ENCODE data around the gene STEEP1. TPM values are rescaled to one million over a fixed set of nuclear protein-coding genes. Genes with fewer than 3 reads are reported as not detected.
A peak's percentile ranks its signal among the peaks of the same experiment; 100 is the strongest.

STEEP1 gene
- total RNA-seq, 4 donors from 2014 or later, result 20.2 to 26.0 (median 22.5) TPM

GRCh38 chrX:119605464-119606279 is 40.5 kb upstream of the STEEP1 start:
- ATAC-seq, result peak; percentile 53

GRCh38 chrX:119604766-119605463 is 39.7 kb upstream of the STEEP1 start:
- H3K27me3 ChIP-seq, result no peaks in the 10 kb centered on the region
- peak overlapping the region; percentile 78 to 92 for H3K4me3 ChIP-seq
- TF ChIP-seq POLR2AphosphoS5 (IDR thresholded peaks at IDR 0.05) (no peak), POLR2A (IDR thresholded peaks at IDR 0.05) (no peak), EP300 (IDR thresholded peaks at IDR 0.05) (no peak), CTCF (IDR thresholded peaks at IDR 0.05) (no peak)
- ATAC-seq, result no peak
- no peaks in the 10 kb centered on the region for H3K36me3 ChIP-seq
- H3K9me3 ChIP-seq, result no peaks in the 10 kb centered on the region
- 10 to 17% methylated on average over 7 to 9 of the region's 17 CpGs for WGBS, 2 donors (ENCODE audit: low coverage in 1 of 2)
- peaks cover 0 to 7% (median 0%) of the 10 kb centered on the region in 3 donors for H3K4me1 ChIP-seq
- peak overlapping the region in 3 of 4 donors; percentile 85 to 93 (median 89) for H3K27ac ChIP-seq

More at GRCh38 chrX:119605464-119606279, 40.5 kb upstream of the STEEP1 start:
- Histone ChIP-seq H3K27me3 (no peaks in the 10 kb centered on the region), H3K27ac (peak overlapping the region; percentile 79 to 93 (median 87)), H3K36me3 (no peaks in the 10 kb centered on the region), H3K4me1 (peaks cover 0 to 7% (median 0%) of the 10 kb centered on the region in 3 donors), H3K9me3 (no peaks in the 10 kb centered on the region), H3K4me3 (peak overlapping the region; percentile 78 to 92)
- TF ChIP-seq CTCF (IDR thresholded peaks at IDR 0.05) (no peak), POLR2AphosphoS5 (IDR thresholded peaks at IDR 0.05) (no peak), POLR2A (IDR thresholded peaks at IDR 0.05) (no peak), EP300 (IDR thresholded peaks at IDR 0.05) (no peak)
- whole genome bisulfite sequencing, 2 donors (ENCODE audit: low coverage in 1 of 2), result 3 to 51% methylated on average over 7 to 8 of the region's 68 CpGs

- Histone ChIP-seq H3K9me3 (no peaks in the 10 kb centered on the region), H3K4me1 (peaks cover 0 to 7% (median 0%) of the 10 kb centered on the region in 3 donors), H3K4me3 (no peak overlapping the region), H3K27me3 (no peaks in the 10 kb centered on the region), H3K27ac (no peak overlapping the region), H3K36me3 (no peaks in the 10 kb centered on the region)
- 20 to 45% methylated on average over 1 of the region's 9 CpGs for WGBS, 2 donors (ENCODE audit: low coverage in 1 of 2)
- TF ChIP-seq CTCF (IDR thresholded peaks at IDR 0.05) (no peak), POLR2A (IDR thresholded peaks at IDR 0.05) (no peak), POLR2AphosphoS5 (IDR thresholded peaks at IDR 0.05) (no peak), EP300 (IDR thresholded peaks at IDR 0.05) (no peak)
- ATAC-seq, result no peak
Measured at GRCh38 chrX:119602701-119603255, 37.6 kb upstream of the STEEP1 start.

GRCh38 chrX:119589810-119590209 is 24.6 kb upstream of the STEEP1 start:
- Histone ChIP-seq H3K4me1 (no peaks in the 10 kb centered on the region), H3K4me3 (no peak overlapping the region), H3K27ac (no peak overlapping the region), H3K36me3 (peaks cover 0 to 31% of the 10 kb centered on the region in 2 donors), H3K27me3 (no peaks in the 10 kb centered on the region), H3K9me3 (no peaks in the 10 kb centered on the region)
- ATAC-seq, result no peak
- WGBS, 2 donors (ENCODE audit: low coverage in 1 of 2), result 100% methylated on average over 1 of the region's 5 CpGs; no CpG with 5 or more reads in 1 of the 2 donors
- TF ChIP-seq EP300 (IDR thresholded peaks at IDR 0.05), result no peak
- TF ChIP-seq POLR2AphosphoS5 (IDR thresholded peaks at IDR 0.05), result no peak
- TF ChIP-seq CTCF (IDR thresholded peaks at IDR 0.05), result no peak
- no peak for TF ChIP-seq POLR2A (IDR thresholded peaks at IDR 0.05)
